Mesenchymal stem cell (in vitro differentiated cells and primary cell): ENCODE results near the gene POLR3C.
"Not testable (repeated sequence)": the region's sequence is repeated elsewhere in the genome, so short reads cannot be mapped to it uniquely, and the experiment has no call there.

ENCODE experiments used
- DNase-seq: peaks from one replicate; pipeline ENCODE4 v3.0.0-alpha.2; 2013
- H2AFZ ChIP-seq: one replicate; pipeline ENCODE4 v1.6.1; 2013; ENCODE audit warnings: low read depth, mild to moderate bottlenecking, control low read depth, inconsistent platforms, low read length, moderate library complexity
- H2AK5ac ChIP-seq: 2 replicates; pipeline ENCODE4 v1.6.1; 2013; ENCODE audit warnings: low read length, moderate library complexity, mild to moderate bottlenecking, inconsistent platforms; ENCODE audit not compliant: severe bottlenecking
- H2BK120ac ChIP-seq: one replicate; pipeline ENCODE4 v1.6.1; 2013; ENCODE audit warnings: low read depth, mild to moderate bottlenecking, inconsistent platforms, low read length, moderate library complexity
- H2BK12ac ChIP-seq, 2 experiments: one replicate each; pipeline ENCODE4 v1.6.1; 2013; ENCODE audit warnings: inconsistent platforms in 2 of 2, low read length in 2 of 2, mild to moderate bottlenecking in 2 of 2, moderate library complexity in 2 of 2, control low read depth in 1 of 2
- H2BK15ac ChIP-seq: one replicate; pipeline ENCODE4 v1.6.1; 2013; ENCODE audit warnings: mild to moderate bottlenecking, low read depth, inconsistent platforms; ENCODE audit not compliant: poor library complexity, severe bottlenecking
- H2BK5ac ChIP-seq: 2 replicates; pipeline ENCODE4 v1.6.1; 2013; ENCODE audit warnings: low read depth, mild to moderate bottlenecking, low read length, control low read depth, inconsistent platforms; ENCODE audit not compliant: poor library complexity, severe bottlenecking
- H3K14ac ChIP-seq, 2 experiments: one replicate each; pipeline ENCODE4 v1.6.1; 2013; ENCODE audit warnings: inconsistent platforms in 2 of 2, low read length in 2 of 2, control low read depth in 1 of 2, mild to moderate bottlenecking in 1 of 2, moderate library complexity in 1 of 2
- H3K18ac ChIP-seq, 2 experiments: one replicate each; pipeline ENCODE4 v1.6.1; 2013; ENCODE audit warnings: inconsistent platforms in 2 of 2, low read length in 2 of 2, control low read depth in 1 of 2, low read depth in 1 of 2, mild to moderate bottlenecking in 1 of 2
- H3K23ac ChIP-seq, 2 experiments: one replicate each; pipeline ENCODE4 v1.6.1; 2013; ENCODE audit warnings: inconsistent platforms in 2 of 2, low read length in 2 of 2, mild to moderate bottlenecking in 2 of 2, moderate library complexity in 2 of 2, control low read depth in 1 of 2
- H3K27ac ChIP-seq: 2 replicates; pipeline ENCODE4 v1.5.1; 2013; ENCODE audit warnings: mild to moderate bottlenecking, moderate library complexity, low read length, control low read depth, inconsistent platforms; ENCODE audit not compliant: poor library complexity, severe bottlenecking
- H3K27me3 ChIP-seq, 2 experiments: 2 replicates each; pipeline versions ENCODE4 v1.6.1 to v1.7.0; 2013; ENCODE audit warnings: low read length in 2 of 2, mild to moderate bottlenecking in 2 of 2, moderate library complexity in 2 of 2, control low read depth in 1 of 2, inconsistent platforms in 1 of 2; ENCODE audit not compliant: control insufficient read depth in 1 of 2, insufficient read depth in 1 of 2
- H3K36me3 ChIP-seq, 2 experiments: 2 replicates each; pipeline versions ENCODE4 v1.6.1 to v1.7.0; 2013; ENCODE audit warnings: low read length in 2 of 2, control low read depth in 1 of 2, inconsistent platforms in 1 of 2, low read depth in 1 of 2, mild to moderate bottlenecking in 1 of 2; ENCODE audit not compliant: insufficient read depth in 2 of 2, control insufficient read depth in 1 of 2
- H3K4ac ChIP-seq, 2 experiments: one replicate each; pipeline ENCODE4 v1.6.1; 2013; ENCODE audit warnings: inconsistent platforms in 2 of 2, low read length in 2 of 2, mild to moderate bottlenecking in 2 of 2, moderate library complexity in 2 of 2, control low read depth in 1 of 2, low read depth in 1 of 2
- H3K4me1 ChIP-seq: 2 replicates; pipeline ENCODE4 v1.6.1; 2013; ENCODE audit warnings: low read depth, low read length, control low read depth; ENCODE audit not compliant: control insufficient read depth, insufficient read depth
- H3K4me2 ChIP-seq: 2 replicates; pipeline ENCODE4 v1.6.1; 2013; ENCODE audit warnings: low read length, mild to moderate bottlenecking, inconsistent platforms; ENCODE audit not compliant: poor library complexity, severe bottlenecking
- H3K4me3 ChIP-seq, 2 experiments: 2 replicates each; pipeline versions ENCODE4 v1.5.1 to v1.7.0; 2013; ENCODE audit warnings: low read length in 2 of 2, mild to moderate bottlenecking in 2 of 2, control low read depth in 1 of 2, low read depth in 1 of 2; ENCODE audit not compliant: insufficient read depth in 1 of 2
- H3K79me1 ChIP-seq: replicated peaks from 2 replicates; pipeline ENCODE4 v1.6.1; 2013; ENCODE audit warnings: mild to moderate bottlenecking, control low read depth, low read length, inconsistent platforms; ENCODE audit not compliant: poor library complexity, severe bottlenecking
- H3K9ac ChIP-seq: 2 replicates; pipeline ENCODE4 v1.7.0; 2013; ENCODE audit warnings: mild to moderate bottlenecking, low read length, moderate library complexity
- H3K9me3 ChIP-seq: 2 replicates; pipeline ENCODE4 v1.7.0; 2013; ENCODE audit warnings: mild to moderate bottlenecking, low read length; ENCODE audit not compliant: control insufficient read depth
- H4K8ac ChIP-seq: one replicate; pipeline ENCODE4 v1.6.1; 2013; ENCODE audit warnings: inconsistent platforms, mild to moderate bottlenecking, low read length, moderate library complexity
- H4K91ac ChIP-seq: one replicate; pipeline ENCODE4 v1.6.1; 2013; ENCODE audit warnings: mild to moderate bottlenecking, low read length, inconsistent platforms
- WGBS: methylation state at CpG from one replicate; pipeline ENCODE4 v1.1.7; 2013; ENCODE audit warnings: mixed read lengths; 5-methylcytosine and 5-hydroxymethylcytosine counted together

Gene POLR3C

DNA sequence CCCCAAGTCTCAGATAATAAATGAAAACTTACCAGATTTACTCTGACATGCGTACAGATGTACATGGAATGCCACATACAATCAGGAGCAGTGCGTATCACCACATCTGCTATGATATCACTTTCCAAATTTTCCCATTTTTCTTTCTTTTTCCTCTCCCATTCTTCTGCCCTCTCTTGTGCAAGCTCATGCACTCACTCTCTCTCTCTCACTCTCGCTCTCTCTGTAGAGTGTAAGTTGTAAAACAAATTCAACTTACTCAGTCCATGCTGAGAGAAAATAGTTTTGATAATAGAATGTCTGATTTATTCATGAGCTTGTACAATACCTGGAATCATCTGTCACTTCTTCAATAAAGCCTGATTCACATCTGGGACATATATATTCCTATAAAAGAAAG is 35.4 kb upstream of the POLR3C start:
- Histone ChIP-seq H3K18ac (no peak overlapping the region), H4K91ac (no peak overlapping the region), H3K79me1 (peaks cover 10% of the 10 kb centered on the region), H2AK5ac (no peak overlapping the region), H3K36me3 (peaks cover 0 to 39% of the 10 kb centered on the region in 2 experiments), H4K8ac (no peak overlapping the region), H3K4me1 (peaks cover 4% of the 10 kb centered on the region), H3K4me3 (no peak overlapping the region), H3K4ac (no peak overlapping the region), H3K23ac (no peak overlapping the region), H3K27me3 (no peaks in the 10 kb centered on the region), H2BK120ac (no peak overlapping the region), H3K4me2 (no peak overlapping the region), H2BK5ac (no peak overlapping the region), H3K9ac (no peak overlapping the region), H2BK12ac (no peak overlapping the region), H3K9me3 (no peaks in the 10 kb centered on the region), H2BK15ac (no peak overlapping the region), H3K14ac (no peak overlapping the region), H2AFZ (no peak overlapping the region), H3K27ac (no peak overlapping the region)
- WGBS = 100% methylated on average over 2 of the region's 3 CpGs
- no peak for DNase-seq

- WGBS = 82% methylated on average over 2 of the region's 2 CpGs
- H3K4me3 ChIP-seq, H3K4me2 ChIP-seq, H2AFZ ChIP-seq, H3K4ac ChIP-seq, H3K23ac ChIP-seq, H3K27ac ChIP-seq, H2AK5ac ChIP-seq, H3K9me3 ChIP-seq, H3K14ac ChIP-seq, H4K91ac ChIP-seq, H2BK15ac ChIP-seq, DNase-seq, H3K27me3 ChIP-seq, H3K9ac ChIP-seq, H3K4me1 ChIP-seq, H2BK120ac ChIP-seq, H2BK5ac ChIP-seq, H4K8ac ChIP-seq, H2BK12ac ChIP-seq: not testable (repeated sequence)
- H3K18ac ChIP-seq = peak overlapping the region in 1 of 2 experiments; percentile 2
- H3K79me1 ChIP-seq = peaks cover 16% of the 10 kb centered on the region
- peaks cover 7 to 30% of the 10 kb centered on the region in 2 experiments for H3K36me3 ChIP-seq
These were observed 32.1 kb upstream of the POLR3C start for GRCh38 chr1:145791860-145792259.

- peak overlapping the region; percentile 64 for H3K27ac ChIP-seq
- H2BK120ac ChIP-seq = no peak overlapping the region
- H2BK15ac ChIP-seq = no peak overlapping the region
- H2BK12ac ChIP-seq = no peak overlapping the region
- no peak for DNase-seq
- no peak overlapping the region for H3K4me3 ChIP-seq
- H2BK5ac ChIP-seq = peak overlapping the region; percentile 31
- H3K9ac ChIP-seq = no peak overlapping the region
- no peak overlapping the region for H3K4me2 ChIP-seq
- H2AK5ac ChIP-seq = no peak overlapping the region
- H3K23ac ChIP-seq = no peak overlapping the region
- no peak overlapping the region for H4K91ac ChIP-seq
- no peak overlapping the region for H3K14ac ChIP-seq
- peaks cover 7 to 27% of the 10 kb centered on the region in 2 experiments for H3K36me3 ChIP-seq
- 100% methylated on average over 1 of the region's 1 CpG for WGBS
- H3K4me1 ChIP-seq = peaks cover 4% of the 10 kb centered on the region
- H3K79me1 ChIP-seq = peaks cover 19% of the 10 kb centered on the region
- no peaks in the 10 kb centered on the region for H3K27me3 ChIP-seq
- H3K9me3 ChIP-seq = peaks cover 9% of the 10 kb centered on the region
- no peak overlapping the region for H3K4ac ChIP-seq
- no peak overlapping the region for H3K18ac ChIP-seq
- no peak overlapping the region for H2AFZ ChIP-seq
- H4K8ac ChIP-seq = no peak overlapping the region
These were observed 31.5 kb upstream of the POLR3C start for GRCh38 chr1:145792484-145792883.

DNA sequence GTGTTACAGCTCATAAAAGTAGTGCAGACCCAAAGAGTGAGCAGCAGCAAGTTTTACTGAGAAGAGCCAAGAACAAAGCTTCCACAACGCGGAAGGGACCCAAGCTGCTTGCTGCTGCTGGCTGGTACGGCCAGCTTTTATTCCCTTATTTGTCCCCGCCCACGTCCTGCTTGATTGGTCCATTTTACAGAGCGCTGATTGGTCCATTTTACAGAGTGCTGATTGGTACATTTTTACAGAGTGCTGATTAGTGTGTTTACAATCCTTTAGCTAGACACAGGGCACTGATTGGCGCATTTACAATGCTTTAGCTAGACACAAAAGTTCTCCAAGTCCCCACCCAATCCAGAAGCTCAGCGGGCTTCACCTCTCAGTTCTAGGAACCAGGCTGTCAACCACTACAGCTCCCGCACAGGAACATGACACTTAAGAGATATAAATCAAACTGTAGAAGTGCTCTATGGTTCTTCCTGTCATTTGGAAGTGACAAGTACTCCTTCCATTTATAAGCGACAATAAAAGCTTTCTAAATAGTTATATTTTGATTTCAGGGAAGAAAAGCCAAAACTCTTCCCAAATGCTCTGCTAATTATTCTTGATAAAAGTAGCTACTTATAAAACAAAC is 28.6 kb upstream of the POLR3C start:
- Histone ChIP-seq H2BK120ac (no peak overlapping the region), H3K4me2 (no peak overlapping the region), H3K27ac (no peak overlapping the region), H3K4me3 (no peak overlapping the region), H3K9ac (no peak overlapping the region), H2BK15ac (no peak overlapping the region), H3K4me1 (peaks cover 4% of the 10 kb centered on the region), H3K36me3 (peaks cover 7 to 23% of the 10 kb centered on the region in 2 experiments), H3K79me1 (peaks cover 15% of the 10 kb centered on the region), H3K14ac (no peak overlapping the region), H2BK12ac (no peak overlapping the region), H3K23ac (no peak overlapping the region), H2AK5ac (no peak overlapping the region), H3K9me3 (peaks cover 9% of the 10 kb centered on the region), H3K4ac (no peak overlapping the region), H4K8ac (no peak overlapping the region), H3K18ac (no peak overlapping the region), H2BK5ac (no peak overlapping the region), H4K91ac (no peak overlapping the region), H3K27me3 (no peaks in the 10 kb centered on the region), H2AFZ (no peak overlapping the region)
- DNase-seq = no peak
- 95% methylated on average over 8 of the region's 10 CpGs for WGBS
